ENCODE results near the gene SPATA7.
A peak's percentile ranks its signal among the peaks of the same experiment; 100 is the strongest.

The SPATA7 gene

DNA sequence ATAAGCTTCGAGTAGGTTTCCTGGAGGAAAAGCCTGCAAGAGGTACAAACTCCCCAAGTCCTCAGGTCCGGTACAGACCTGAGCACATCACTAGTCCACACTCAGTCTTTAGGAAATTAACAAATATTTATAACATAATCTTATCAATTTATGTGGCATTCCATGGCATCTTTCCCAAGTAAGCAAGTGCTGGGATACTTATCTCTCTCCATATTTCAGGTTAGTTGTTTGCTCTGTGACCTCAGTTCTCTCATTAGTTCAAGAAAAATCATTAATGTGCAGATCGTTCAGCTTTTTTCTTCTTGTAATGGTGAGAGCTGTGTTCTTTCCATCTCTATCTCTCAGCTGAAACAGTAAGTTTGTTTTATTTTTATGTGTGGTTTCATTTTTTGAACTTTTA is 34.7 kb downstream of the SPATA7 start:
- DNase-seq: no peak

DNA sequence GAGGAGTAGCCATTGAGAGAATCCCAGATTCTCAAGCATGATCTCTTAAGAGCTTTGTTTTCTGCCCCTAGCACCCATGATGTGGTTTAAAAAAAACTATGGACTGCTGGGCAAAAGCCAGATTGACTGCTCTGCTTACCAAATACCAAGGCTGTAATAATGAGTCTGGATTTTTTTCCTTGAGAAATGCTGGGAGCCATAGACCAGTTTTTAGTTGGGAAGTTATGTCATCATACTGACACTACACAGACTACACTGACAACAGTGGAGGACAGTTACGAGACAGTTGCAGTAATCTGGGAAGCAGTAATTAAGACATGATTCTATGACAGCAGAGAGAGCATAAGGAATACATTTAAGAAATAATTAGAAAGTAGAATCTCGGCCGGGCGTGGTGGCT is 35.8 kb downstream of the SPATA7 start:
- no peak for DNase-seq

DNA sequence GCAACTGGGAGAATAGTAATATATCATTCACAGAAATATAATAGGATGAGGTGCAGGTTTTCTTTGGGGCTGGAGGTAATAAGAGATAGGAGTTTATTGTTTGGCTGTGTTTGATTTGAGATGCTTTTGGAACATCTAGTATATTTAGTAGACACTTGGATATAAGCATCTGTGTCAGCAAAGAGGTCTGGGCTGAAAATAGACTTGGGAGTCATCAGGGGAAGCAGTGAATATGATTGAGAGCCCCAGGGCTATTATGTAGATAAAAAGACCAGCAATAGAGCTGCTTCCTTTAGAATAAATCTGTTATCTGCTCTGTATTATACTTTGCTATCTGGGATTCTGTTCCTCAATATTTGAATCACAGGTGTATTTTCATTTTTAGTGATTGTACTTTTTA is 36.6 kb downstream of the SPATA7 start:
- DNase-seq: peak; percentile 6

DNA sequence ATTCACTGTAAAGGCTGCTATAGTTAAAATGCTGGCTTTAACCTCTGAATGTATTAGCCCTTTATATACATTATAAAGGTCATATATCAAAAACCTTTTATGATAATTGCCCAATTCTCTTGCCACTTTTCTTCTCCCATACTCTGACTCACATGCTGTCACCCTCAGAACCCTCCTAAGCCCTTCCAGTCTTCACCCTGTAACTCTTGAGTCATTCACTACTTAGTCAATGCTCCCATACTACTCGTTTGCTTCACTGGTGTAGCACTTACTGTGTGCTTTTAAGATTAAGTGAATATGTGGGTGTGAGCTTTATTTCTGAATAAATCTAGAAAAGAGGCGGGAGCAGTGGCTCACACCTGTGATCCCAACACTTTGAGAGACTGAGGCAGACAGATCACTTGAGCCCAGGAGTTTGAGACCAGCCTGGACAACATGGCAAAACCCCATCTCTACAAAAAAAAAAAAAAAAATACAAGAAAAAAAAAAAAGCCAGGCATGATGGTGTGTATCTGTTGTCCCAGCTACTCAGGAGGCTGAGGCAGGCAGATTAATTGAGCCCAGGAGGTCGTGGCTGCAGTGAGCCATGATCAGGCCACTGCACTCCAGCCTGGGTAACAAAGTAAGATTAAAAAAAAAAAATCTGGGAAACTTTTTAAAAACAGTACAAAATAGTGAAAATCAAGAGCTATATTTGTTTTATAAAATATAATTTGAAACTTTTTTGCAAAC is 37.6 kb downstream of the SPATA7 start:
- no peak for DNase-seq

DNA sequence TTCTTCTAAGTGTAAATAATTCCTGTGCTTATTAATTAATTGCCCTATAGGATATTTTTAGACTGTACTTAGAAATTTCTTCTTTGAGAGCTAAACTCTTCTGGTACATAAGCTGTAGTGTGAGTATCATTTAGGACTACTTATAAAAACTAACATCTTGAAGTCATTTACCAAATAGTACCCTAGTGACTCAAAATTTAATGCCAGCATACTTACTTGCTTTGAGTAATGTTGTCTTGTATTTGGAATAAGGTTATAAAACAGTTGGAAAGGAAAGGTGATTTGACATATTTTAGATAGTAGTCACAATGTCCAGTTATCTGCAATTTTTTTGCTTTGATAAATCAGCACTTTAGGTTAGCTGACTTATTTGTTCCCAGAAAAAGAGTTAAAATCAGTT is 39.1 kb downstream of the SPATA7 start:
- no peak for DNase-seq

DNA sequence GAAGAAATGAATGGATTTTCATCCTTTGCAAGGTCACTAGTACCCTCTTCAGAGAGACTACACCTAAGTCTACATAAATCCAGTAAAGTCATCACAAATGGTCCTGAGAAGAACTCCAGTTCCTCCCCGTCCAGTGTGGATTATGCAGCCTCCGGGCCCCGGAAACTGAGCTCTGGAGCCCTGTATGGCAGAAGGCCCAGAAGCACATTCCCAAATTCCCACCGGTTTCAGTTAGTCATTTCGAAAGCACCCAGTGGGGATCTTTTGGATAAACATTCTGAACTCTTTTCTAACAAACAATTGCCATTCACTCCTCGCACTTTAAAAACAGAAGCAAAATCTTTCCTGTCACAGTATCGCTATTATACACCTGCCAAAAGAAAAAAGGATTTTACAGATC is 40.8 kb downstream of the SPATA7 start:
- DNase-seq: no peak

DNA sequence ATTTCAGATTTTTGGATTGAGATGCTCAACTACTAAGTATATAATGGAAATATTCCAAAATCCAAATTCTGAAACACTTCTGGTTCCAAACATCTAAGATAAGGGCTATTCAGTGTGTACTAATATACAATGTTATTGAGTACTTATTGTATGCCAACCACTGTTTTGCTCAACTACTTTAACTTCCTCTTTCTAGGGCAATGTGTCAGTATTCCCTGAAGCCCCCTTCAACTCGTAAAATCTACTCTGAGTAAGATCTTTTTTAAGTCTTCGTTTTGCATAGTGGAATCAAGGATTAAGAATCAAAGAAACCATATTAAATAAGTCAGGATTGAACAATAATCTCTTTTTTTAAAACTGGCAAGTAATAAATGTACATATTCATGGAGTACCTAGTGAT is 45.5 kb downstream of the SPATA7 start:
- no peak for DNase-seq

DNA sequence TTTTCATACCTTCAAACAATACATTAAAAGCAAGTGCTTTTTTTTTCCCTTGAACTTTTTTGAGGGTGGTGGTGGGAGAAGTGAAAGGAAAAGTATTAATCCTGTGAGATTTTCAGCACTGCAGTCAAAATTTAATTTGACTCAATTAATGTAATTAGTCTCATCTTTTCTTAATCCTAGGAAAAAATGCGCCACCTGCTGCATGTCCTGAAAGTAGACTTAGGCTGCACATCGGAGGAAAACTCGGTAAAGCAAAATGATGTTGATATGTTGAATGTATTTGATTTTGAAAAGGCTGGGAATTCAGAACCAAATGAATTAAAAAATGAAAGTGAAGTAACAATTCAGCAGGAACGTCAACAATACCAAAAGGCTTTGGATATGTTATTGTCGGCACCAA is 52.2 kb downstream of the SPATA7 start:
- no peak for DNase-seq

DNA sequence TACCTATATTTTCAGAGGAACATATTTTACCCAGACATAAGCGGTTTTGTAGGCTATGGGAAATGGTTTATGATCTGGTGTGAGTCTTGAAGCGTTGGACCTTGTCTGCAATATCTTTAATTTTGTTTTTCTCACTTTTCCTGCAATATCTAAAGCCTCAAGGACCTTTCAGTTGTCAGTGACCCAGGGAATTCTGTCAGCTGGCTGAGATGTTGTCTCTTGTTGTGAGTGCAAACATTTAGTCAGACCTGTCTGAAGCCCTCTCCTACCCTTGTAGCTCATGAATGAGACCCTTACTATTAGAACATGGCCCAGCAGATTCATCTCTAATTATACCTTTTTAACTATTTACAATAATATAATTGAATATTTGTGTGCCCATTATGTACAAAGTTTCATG is 53.6 kb downstream of the SPATA7 start:
- DNase-seq: no peak

DNA sequence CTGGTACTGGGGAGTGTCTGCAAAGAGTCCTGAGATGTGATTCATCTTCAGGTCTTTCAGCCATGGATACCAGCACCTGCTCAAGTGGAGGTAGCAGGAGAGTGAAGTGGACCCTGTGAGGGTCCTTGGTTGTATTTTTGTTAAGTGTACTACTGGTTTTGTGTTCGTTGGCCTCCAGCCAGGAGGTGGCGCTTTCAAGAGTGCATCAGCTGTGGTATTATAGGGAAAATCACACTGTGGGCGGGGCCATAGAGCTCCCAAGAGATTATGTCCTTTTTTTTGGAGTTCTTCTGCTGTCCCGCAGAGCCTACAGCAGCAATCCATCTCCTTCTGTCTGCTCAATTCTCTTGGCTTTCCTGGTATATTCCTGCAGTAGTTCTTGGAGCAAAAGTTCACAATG is 66.8 kb downstream of the SPATA7 start:
- no peak for DNase-seq

DNA sequence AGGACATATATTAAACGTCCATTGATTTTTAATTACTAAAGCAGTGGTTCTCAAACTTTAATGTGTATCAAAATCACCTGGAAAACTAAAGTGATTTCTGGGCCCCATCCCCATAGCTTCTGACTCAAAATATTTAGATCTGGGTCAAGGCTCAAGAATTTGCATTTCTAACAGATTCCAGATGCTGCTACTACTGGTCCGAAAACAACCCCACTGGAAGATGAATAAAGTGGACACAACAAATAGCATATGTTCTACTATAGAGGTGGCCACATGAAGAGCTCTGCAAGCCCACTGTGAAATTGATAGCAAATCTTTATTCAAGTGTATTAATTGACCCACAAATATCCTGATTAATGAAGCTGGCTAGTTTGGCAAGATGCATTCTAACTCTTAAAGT is 69.4 kb downstream of the SPATA7 start:
- no peak for DNase-seq

DNA sequence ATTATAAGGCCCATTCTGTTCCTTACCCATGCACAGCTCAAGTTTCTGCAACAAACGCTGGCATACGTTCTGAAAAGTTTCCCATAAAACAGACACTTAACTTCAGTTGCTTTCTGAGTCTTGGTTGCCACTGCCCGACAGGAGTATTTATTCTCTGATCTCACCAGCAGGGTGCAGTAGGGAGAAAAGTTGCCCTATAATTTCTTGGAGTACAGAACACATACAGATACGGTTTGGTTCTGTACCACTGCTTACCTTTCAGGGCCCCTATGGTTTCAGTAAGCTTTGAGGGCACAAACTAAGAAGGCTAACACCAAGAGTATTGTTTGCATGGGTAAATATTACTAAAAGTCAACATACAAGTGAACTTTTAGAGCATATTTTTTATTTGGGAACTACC is 77.9 kb downstream of the SPATA7 start:
- no peak for DNase-seq

DNA sequence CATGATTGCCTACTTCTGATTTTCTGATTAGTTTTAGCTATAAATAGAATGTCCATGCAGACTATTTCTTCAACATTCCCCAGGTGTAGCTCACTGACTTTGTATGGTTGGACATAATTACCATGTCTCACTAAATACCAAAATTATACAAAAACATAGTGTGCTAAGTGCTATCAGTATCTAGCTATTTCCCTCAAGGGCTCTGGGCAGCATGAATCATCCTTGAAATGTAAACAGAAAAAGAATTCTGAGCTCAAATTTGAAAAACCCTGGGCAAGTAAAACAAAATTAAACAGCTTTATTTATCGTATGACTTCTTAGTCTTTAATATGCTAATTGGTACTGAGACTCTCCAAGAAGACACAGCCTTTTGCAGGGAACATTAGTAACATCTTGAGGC is 82.9 kb downstream of the SPATA7 start:
- DNase-seq: no peak

DNA sequence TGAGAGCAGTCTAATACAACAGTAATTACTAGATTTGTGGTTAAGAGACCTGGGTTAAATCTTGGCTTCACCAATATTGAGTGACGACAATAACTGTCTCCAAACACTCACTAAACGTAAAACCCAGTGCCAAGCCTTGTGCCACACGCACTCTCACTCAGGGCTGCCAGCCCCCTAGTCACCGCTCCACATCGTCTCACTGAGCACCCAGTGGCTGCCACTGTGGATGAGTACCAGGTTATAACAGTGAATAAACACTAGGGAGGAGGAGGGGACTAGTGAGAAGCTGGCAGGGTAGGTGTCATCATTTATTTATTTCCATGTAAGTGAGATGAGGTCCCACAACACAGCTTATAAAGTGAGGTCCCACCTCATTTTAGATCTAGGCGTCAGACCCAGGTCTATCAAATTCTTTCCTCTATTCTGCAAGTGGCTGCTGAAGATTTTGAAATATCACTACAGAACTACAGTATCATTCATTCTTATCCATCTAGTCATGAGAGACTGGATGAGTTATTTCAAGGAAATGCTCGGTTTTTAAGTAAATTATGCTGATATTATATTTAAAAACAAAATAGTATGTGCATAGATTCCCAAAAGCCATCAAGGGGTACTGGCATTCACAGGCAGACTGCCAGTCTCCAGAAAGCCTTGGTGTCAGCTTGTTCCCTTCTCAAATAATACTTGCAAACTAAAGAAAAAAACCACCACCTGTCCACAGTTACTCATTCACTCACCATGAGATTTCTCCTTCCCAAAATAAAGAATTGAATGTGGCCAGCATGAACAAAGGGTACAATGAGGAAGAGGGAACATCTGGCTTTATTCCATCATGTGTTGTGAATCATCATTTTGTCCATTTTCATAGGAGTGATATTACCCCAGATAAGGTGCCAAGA is 85.3 kb downstream of the SPATA7 start:
- DNase-seq: no peak

DNA sequence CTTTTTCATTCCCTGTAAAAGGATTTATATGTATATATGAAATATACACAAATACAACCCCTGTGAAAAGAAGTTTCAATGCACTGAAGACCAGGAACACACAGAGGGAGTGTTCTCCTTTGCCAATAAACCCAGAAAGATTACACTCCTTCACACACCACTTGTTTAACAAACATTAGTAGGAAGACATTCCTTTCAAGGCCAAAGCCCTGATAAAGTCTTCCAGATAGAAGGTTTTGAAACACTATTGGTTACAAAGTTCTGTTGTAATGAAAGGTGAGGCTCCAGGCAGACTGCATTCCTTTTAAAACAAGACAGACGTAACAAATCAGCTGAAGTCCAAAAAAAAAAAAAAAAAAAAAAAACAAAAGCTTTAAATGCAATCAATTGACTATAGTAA is 88.3 kb downstream of the SPATA7 start:
- no peak for DNase-seq

DNA sequence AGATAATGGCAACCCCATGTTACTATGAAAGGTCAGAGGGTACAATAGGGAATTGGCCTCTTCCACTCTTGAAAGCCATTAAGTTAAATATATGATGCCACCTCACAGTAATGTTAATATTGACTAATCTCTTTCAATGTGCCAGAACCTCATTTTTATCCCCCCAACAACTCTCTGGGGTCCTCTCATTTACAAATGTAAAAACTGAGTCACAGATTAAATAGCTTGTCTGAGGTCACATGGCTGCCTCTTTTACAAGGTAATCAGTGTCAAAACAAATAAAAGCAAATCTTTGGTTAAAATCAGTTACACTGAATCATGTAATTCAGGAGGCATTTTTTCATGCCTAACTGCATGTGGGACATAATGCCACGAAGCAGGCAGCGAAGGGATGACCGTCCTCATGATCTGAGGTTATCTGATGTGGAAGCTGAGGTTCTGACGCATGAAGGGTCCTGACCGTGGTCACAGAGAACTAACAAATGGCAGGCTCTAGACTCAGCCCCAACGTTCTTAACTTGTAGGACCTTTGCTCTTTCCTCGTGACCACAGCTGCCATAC is 90.8 kb downstream of the SPATA7 start:
- no peak for DNase-seq

DNA sequence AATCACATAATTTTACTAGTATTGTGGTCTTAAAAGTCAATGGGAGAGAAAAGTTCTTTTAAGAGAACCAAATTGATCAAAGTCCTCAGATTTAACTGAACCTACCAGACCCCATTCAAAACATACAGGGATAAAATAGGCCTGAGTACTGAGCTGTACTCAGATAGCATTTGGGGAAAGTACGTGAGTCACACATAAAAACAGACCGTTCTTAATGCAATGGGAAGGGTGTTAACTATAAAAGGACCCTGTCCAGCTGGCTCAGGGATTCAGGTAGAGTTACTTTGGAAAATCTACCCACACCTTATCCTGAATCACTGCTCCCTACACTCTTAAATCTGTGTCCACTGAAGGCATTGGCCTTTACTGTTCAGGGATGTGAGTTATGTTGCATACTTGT is 91.4 kb downstream of the SPATA7 start:
- DNase-seq: no peak

DNA sequence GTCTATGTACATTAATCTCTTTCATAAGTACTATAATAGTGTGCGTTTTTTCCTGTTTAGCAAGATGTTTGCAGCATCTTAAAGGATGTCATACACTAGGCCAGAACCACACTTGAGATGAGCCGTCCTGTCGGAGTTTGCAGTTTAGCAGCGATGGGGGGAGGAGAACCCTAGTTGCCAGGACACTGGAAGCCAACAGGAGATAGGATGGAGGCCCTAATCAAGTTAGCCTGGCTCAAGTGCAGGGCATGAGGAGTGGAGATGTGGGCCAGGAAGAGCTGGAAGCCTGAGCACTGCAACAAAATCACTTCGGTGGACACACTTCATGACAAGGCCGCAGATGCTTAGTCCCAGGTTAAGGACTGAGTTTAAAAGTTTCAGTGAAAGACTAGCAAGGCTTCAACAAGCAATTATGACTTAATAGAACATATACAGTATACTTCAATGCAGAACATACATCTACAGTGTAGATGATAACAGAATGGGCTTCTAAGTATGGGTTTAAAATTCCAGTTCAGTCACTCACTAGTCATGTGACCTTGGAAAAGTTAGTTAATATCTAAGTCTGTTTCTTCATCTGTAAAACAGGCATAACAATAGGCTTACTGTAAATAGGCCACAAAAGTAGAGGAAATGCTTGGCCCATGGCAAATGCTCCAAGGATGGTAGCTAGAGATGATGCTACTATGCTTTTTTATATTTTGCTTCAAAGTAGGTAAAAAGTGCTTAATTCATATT is 92.2 kb downstream of the SPATA7 start:
- DNase-seq: no peak

DNA sequence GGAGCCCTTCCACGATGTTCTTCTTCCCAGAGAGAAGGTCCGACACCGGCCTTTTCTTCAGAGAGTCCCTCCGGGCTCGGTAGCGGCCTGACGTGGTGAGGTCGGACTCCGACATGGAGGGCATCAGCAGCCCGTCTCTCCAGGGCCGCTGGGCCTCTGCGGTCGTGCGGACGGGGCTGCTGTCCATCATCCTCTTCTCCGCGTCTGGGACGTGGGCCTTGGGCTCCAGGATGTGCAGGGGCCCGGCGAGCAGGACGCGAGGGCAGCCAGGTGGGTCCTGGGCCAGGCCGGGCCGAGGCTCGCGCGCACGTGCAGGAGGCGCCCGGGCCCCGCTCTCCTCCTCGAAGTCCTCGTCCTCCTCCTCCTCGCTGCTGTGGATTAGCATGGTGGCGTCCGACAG is 93.5 kb downstream of the SPATA7 start:
- DNase-seq: no peak

DNA sequence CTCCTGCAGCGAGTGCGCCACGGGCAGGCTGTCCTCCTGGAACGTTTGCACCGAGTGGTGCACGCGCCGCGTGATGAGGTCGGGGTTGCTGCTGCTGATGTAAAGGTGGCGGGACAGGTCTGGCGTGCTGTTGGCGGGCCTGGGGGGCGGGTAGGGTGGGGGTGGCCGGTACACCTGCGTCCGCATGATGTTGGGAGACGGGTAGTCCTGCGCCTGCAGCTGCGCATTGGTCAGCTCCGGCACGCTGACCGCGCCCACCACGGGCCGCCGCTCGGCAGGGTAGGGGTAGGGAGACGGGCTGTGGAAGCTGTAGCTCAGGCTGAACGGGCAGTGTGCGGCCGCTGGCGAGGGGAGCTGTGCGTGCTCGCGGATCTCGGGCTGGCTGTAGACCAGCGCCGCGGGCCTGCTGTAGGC is 94.1 kb downstream of the SPATA7 start:
- DNase-seq: no peak

DNA sequence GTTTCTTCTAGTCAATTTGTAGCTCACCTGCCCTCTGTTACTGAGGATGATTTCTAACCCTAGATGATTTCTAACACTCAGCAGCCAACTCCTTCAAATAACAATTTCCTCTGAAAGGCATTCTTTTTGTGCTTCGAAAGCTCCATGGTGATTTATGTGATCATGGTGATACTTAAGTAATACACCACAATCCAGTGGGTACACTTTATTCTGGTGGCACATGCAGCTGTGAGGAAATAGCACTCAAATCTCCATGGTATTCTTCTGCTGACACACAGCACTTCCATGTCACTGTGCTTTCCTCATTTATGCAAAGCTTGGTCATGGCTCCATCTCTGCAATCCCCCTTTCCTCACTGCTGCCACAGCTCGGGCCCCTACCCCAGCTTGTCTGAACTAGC is 95.6 kb downstream of the SPATA7 start:
- no peak for DNase-seq

DNA sequence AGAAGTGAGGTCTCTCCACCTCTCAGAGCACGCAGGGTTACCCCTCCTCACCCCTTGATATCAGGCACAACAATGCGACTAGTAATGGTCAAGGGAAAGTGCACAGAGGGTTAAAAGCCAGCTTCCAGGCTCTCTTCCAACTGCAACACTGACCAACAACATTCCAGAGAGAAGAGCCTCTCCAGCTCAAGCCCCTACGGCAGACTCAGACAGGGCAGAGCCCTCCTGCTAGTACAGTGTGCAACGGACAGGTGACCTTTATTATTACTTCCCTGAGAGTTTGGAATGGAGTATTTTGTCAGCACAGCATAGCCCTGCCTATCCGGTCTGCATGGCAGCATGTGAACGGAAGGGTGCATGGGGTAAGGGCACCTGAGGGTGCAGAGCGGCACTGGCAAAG is 96.3 kb downstream of the SPATA7 start:
- DNase-seq: no peak

DNA sequence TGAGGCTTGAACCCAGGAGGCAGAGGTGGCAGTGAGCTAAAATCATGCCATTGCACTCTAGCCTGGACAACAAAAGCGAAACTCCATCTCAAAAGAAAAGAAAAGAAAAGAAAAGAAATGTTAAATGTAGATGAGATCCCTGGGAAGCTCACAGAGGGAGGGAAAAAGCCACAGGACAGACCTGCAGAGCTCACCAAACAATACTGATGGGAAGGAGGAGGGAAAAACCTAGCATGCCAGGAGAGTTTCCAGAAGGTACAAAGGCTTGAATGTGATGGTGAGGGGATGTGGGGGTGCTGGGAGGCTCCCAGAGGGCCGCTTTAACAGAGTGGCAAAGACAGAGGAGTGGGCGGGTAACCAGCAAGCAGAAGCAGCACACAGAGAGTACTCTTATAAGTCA is 97.1 kb downstream of the SPATA7 start:
- DNase-seq: no peak

All from NCI-H146 (cell line).